A673 (cell line): ENCODE measurements around the gene KCNIP4.

Experiments used
- CTCF ChIP-seq: fragments of 300-800, 200-600 bp; sonication (generic); conservative IDR thresholded peaks from 2 replicates; pipeline ENCODE4 v1.5.1; 2017; ENCODE audit warnings: low read depth, mild to moderate bottlenecking, antibody characterized with exemption, low read length, moderate library complexity, mixed read lengths
- EZH2 ChIP-seq: fragments of 200-600 bp; sonication (generic); IDR thresholded peaks from 2 replicates; pipeline ENCODE4 v1.6.1; 2017; ENCODE audit warnings: borderline replicate concordance, low read depth, mild to moderate bottlenecking, mixed read lengths, antibody characterized with exemption, low read length; ENCODE audit not compliant: poor library complexity, severe bottlenecking

GRCh38 chr4:21898101-21898500 lies 50.5 kb downstream of the KCNIP4 start:
- TF ChIP-seq CTCF (no peak), EZH2 (no peak)
